Fibroblast of skin of left biceps (primary cell): Measurements from ENCODE around the gene CLIC4.
"Not testable (repeated sequence)": the region's sequence is repeated elsewhere in the genome, so short reads cannot be mapped to it uniquely, and the experiment has no call there.

Experiments used
- DNase-seq, 2 experiments: peaks; one replicate each; pipeline ENCODE4 v3.0.0-alpha.2; 2013; ENCODE audit warnings: low read depth in 2 of 2

CLIC4 gene

DNA sequence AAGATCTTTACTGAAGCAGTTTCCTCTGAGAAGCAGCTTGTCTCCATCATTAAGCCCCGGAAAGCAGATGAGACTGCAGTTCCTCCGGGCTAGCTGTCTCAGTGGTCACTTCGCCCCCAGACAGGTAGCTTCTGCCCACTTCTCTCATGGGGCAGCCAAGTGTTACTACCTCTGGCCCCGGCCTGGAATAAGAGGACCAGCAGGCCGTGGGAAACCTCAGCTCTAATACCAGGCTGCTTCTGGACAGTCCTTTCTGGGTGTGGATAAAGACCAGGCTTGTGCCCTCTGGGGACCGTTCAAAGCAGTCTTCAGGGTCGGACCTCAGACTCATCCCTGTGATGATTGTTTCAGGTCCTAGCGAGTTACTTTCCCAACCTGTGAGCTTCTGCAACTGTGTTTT lies 130.0 kb downstream of the CLIC4 start:
- no peak for DNase-seq

DNA sequence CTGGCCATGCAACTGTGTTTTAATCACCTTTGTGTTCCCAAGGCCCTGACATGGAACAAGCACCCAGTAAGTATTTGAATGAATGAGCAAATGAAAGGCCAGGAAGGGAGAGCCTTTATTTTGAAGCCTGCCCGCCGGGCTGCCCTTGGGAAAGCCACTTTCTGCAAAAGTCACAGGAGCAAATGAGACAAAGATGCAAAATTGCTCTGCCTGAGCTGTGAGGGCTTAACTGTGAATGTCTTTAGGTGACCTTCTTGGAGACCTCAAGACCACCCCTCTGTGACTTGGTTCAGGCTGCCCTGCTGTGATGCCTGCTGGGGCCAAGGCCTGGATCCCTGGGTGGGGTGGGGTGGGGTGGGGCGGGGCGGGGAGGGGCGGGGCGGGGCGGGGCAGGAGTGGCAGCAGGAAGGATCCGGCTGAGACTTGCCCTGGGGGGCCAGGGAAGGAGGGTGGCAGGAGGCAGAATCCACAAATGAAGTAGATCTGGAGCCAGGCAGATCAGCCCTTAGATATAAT lies 130.8 kb downstream of the CLIC4 start:
- no peak for DNase-seq

DNA sequence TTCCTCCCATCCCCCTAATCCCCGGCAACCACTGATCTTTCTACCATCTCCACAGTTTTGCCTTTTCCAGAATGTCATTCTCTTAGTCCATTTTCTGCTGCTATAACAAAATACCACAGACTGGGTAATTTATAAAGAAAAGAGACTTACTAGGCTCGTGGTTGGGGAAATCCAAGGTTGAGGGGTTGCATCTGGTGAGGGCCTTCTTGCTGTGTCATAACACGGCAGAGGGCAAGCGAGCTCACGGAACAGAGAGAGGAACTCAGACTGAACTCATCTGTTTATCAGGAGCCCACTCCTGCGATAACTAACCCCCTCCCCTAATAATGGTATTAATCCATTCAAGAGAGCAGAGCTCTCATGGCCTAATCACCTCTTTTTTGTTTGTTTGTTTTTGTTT lies 132.8 kb downstream of the CLIC4 start:
- no peak for DNase-seq

DNA sequence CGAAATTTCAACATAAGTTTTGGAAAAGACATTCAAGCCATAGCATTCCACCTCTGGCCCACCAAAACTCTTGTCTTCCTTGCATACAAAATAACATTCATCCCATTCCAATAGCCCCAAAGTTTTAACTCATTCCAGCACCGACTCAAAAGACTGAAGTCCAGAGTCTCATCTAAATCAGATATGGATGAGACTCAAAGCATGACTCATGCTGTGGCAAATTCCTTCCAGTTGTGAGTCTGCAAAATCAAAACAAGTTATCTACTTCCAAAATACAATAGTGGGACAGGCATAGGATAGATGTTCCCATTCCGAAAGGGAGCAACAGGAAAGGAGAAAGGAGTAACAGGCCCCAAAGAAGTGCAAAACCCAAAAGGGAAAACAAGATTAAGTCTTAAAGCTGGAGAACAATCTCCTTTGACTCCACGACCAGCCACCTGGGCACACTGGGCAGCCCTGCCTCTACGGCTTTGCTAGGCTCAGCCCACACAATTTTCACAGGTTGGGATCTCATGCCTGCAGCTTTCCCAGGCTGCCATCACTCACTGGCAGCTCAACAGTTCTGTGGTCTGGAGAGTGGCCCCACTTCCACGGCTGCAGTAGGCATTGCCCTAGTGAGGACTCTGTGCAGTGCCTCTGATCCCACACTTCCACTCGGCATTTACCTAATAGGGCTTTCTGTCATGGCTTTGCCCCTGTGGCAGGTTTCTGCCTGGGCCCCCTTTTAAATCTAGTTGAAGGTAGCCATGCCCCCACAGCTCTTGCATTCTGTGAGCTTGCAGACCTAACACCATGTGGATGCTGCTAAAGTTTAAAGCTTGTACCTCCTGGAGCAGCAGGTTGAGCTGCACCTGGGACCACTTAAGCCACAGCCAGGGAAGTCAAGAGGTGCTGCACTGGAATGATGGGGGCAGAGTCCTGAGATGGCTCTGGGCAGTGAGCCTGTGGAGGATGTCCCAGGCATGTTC lies 133.8 kb downstream of the CLIC4 start:
- DNase-seq, result peak; percentile 45 to 49

DNA sequence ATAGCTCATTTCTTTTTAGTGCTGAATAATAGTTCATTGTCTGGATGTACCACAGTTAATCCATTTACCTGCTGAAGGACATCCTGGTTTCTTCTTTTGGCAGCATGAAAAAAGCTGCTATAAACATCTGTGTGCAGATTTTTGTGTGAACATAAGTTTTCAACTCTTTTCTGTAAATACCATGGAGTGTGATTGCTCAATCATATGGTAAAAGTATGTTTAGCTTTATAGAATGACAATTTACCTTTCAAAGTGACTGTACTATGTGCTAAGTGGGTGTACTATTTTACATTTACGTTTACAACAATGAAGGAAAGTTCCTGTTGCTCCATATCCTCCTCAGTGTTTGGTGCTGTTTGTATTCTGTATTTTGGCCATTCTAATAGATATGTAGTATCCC lies 135.8 kb downstream of the CLIC4 start:
- DNase-seq, result no peak

DNA sequence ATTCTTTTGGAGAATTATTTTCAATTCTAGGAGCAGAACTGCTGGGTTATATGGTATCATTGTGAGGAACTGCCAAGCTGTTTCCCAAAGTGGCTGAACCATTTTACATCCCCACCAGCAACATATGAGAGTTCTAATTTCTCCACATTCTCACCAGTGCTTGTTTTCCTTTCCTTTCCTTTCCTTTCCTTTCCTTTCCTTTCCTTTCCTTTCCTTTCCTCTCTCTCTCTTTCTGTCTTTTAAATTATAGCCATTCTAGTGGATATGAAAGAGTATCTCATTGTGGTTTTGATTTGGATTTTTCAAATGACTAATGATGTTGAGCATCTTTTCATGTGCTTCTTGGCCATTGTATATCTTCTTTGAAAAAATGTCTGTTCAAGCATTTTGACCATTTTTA lies 139.5 kb downstream of the CLIC4 start:
- no peak for DNase-seq

DNA sequence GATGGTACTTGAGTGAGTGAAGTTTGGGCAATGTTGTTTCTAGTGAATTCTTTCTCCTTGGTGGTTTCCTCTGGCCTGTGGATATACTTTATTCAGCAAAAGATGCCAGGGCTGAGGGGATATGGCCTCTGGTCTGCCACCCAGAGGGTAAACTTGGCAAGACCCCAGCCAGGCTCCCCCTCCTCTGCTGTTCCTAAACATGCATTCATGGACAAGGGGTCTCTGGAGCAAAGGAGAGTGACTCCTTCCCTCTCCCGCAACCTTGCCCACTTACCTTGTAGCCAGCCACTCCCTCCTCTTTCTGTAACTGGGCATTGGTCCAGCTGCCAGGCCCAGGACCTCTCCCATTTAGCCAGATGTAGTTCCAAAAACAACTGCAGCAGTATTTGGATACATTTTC lies 141.0 kb downstream of the CLIC4 start:
- no peak for DNase-seq

DNA sequence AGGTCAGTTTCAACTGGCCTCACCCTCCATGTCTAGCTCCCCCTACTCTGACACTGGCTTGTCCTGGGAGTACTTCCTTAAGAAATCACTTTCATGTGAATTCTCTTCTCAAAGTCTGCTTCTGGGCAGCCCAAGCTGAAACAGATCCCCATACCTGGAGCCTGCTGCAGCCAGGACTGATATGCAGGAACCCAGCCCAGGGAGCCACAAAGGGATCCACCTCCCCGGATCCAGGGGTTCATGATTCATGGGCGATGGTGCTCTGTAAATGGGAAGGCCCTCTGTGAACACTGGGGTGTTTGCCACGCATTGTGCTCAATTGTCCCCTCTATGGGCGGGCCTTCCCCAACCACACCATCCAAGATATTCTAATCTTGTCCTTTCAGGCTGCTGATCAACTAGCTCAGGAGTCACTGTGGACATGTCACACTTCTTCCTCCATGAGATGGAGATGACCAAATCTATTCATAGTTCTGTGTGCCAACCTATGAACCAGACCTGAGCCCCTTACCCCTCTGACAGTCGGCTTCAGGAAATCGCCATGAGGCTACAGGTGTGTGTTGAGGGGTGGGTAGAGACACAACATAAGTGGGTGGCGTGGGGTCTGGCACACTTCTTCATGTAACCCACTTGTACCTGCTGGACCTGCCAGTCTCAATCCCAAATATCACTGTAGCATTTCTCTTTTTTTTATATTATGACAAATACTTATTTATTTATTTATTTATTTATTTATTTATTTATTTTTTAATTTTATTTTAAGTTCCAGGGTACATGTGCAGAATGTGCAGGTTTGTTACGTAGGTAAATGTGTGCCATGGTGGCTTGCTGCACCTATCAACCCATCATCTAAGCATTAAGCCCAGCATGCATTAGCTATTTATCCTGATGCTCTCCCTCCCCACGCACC lies 143.1 kb downstream of the CLIC4 start:
- no peak for DNase-seq

DNA sequence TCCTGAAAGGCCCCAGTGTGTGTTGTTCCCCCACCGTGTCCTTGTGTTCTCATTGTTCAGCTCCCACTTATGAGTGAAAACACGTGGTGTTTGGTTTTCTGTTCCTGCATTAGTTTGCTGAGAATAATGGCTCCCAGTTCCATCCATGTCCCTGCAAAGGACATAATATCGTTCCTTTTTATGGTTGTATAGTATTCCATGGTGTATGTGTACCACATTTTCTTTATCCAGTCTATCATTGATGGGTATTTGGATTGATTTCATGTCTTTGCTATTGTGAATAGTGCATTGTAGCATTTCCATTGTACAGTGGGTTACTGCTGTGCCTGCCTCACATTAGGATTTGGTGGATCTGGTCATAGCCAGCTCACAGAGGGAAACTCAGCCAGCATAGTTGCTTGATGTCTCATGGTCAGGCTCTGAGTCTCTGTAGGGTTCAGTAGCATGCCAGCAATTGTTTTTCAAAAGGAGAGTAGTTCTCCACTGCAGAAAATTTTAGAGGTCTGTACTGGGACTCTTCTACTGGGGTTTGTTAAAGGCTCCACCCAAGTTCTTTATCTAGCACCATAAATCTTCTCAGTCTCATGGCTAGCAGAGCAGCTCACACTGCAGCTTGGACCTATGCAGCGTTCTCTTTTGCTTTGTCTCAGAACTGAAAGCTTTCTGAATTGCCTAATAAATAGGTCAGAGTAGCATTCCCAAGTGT lies 143.9 kb downstream of the CLIC4 start:
- DNase-seq, result peak; percentile 18 to 20

DNA sequence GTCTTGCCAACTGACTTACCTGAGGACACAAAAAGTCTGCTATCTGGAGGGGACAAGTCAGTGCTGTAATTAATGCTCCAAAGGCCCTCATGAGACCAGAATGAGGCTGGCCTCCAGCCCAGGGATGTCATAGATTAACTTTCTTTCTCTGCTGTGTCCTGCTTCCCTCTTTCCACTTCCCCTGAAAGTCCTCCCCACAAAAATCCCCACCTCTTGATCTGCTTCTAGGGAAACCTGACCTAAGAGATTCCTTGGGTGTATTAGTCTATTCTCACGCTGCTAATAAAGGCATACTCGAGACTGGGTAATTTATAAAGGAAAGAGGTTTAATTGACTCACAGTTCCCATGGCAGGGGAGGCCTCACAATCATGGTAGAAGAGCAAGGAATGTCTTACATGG lies 145.6 kb downstream of the CLIC4 start:
- no peak for DNase-seq

DNA sequence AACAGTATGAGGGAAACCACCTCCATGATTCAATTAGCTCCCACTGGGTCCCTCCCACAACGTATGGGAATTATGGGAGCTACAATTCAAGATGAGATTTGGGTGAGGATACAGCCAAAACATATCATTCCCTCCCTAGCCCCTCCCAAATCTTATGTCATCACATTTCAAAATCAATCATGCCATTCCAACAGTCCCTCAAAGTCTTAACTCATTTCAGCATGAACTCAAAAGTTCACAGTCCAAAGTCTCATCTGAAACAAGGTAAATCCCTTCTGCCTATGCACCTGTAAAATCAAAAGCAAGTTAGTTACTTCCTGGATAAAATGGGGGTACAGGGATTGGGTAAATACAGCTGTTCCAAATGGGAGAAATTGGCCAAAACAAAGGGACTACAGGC lies 146.1 kb downstream of the CLIC4 start:
- DNase-seq, result not testable (repeated sequence)

DNA sequence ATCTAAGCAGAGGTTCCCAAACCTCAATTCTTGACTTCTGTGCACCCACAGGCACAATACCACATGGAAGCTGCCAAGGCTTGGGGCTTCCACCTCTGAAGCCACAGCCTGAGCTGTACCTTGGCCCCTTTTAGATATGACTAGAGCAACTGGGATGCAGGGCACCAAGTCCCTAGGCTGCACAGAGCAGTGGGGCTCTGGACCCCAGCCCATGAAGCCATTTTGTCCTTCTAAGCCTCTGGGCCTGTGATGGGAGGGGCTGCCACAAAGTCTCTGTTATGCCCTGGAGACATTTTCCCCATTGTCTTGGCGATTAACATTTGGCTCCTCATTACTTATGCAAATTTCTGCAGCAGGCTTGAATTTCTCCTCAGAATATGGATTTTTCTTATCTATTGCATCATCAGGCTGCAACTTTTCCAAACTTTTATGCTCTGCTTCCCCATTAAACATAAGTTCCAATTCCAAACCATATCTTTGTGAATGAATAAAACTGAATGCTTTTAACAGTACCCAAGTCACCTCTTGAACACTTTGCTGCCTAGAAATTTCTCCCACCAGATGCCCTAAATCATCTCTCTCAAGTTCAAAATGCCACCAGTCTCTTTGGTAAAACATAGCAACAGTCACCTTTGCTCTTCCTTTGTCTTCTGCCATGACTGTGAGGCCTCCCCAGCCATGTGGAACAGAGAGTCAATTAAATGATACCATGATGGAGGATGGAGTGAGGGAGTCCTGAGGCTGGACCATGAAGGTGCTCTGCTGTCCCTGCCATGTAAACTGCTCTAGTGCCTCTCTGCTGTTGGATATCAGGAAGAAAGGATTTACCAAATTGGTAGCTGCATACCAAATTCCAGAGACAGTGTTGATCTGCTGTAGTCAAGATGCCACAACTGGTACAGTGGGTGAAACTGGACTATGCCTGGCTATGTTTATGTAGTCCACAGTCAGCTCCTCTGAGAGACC lies 147.2 kb downstream of the CLIC4 start:
- DNase-seq, result no peak

DNA sequence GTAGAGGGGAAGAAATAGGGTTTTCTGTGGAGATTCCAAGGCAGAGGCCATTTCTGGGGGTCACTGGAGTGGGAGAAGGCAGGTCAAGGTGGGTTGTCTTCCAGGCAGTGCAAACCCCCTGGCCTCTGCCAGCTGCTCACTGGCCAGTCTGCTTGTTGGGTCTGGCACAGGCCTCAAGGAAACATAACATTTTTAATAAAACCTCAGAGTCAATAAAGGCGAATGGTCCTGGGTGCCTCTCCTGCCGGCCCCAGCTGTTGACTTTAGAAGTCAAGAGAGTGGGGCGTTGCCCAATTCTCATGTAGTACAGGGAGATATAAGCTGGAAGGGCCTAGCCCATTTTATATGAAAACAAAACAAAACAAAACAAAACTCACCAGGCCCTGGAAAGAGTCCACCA lies 148.2 kb downstream of the CLIC4 start:
- no peak for DNase-seq
